Upper lobe of left lung (tissue), 4 donors: ENCODE measurements around the gene NEURL3.

Source experiments
- CTCF ChIP-seq, 6 experiments: fragments of 450-650 bp in 4 of 6; fragments of 200-600 bp in 2 of 6; sonication (generic) in 2 of 6; IDR thresholded peaks; one replicate each; pipeline ENCODE4 v1.5.1; 2016 to 2019; ENCODE audit warnings: antibody characterized with exemption in 6 of 6
- EP300 ChIP-seq, 4 donors: sonication (generic); formaldehyde crosslinking; IDR thresholded peaks; one replicate each; pipeline ENCODE4 v1.5.1; 2017; ENCODE audit warnings: antibody characterized with exemption in 4 of 4, control low read depth in 2 of 4
- POLR2A ChIP-seq, 4 donors: fragments of 450-650 bp; IDR thresholded peaks; one replicate each; pipeline ENCODE4 v1.5.1; 2016 to 2017; ENCODE audit warnings: antibody characterized with exemption in 4 of 4, mild to moderate bottlenecking in 2 of 4
- POLR2AphosphoS5 ChIP-seq, 2 donors: sonication (generic); formaldehyde crosslinking; IDR thresholded peaks; one replicate each; pipeline ENCODE4 v1.5.1; 2017; ENCODE audit warnings: antibody characterized with exemption in 2 of 2

GRCh38 chr2:96452053-96452452 lies 53.1 kb downstream of the NEURL3 start:
- TF ChIP-seq CTCF (IDR thresholded peaks at IDR 0.05) (no peak), POLR2AphosphoS5 (IDR thresholded peaks at IDR 0.05) (no peak), EP300 (IDR thresholded peaks at IDR 0.05) (no peak), POLR2A (IDR thresholded peaks at IDR 0.05) (no peak)
